Measurements from ENCODE around the gene ARHGAP19. TPM values are rescaled to one million over a fixed set of nuclear protein-coding genes. Genes with fewer than 3 reads are reported as not detected.

Gene ARHGAP19
- polyA plus RNA-seq, 1 donor from 2014 or later = 5.2 TPM

GRCh38 chr10:97319671-97320479 is 27.4 kb upstream of the ARHGAP19 start:
- H3K9ac ChIP-seq (ENCODE audit: low read length) = peak overlapping the region; percentile 96
- H3K4me3 ChIP-seq (ENCODE audit: low read length) = peak overlapping the region; percentile 71
- H4K20me1 ChIP-seq (ENCODE audit: insufficient read depth) = no peaks in the 10 kb centered on the region
- peak overlapping the region; percentile 96 for H3K27ac ChIP-seq (ENCODE audit: low read length)
- peaks cover under 1% of the 10 kb centered on the region for H3F3A ChIP-seq (ENCODE audit: insufficient read depth, low read length, poor library complexity, severe bottlenecking)
- peak overlapping the region; percentile 65 for H3K4me2 ChIP-seq (ENCODE audit: low read length)
- H3K36me3 ChIP-seq (ENCODE audit: insufficient read depth, low read length) = no peaks in the 10 kb centered on the region
- peaks cover 4% of the 10 kb centered on the region for H3K79me2 ChIP-seq (replicated peaks; ENCODE audit: insufficient read depth, low read length)
- H3K27me3 ChIP-seq (ENCODE audit: insufficient read depth, low read depth, low read length) = no peaks in the 10 kb centered on the region
- no peaks in the 10 kb centered on the region for H3K9me2 ChIP-seq (ENCODE audit: insufficient read depth, low read length)
- no peak overlapping the region for H2AFZ ChIP-seq (ENCODE audit: low read depth, low read length)
- TF ChIP-seq TAF1 (IDR thresholded peaks at IDR 0.05; ENCODE audit: low read depth) (no peak), POLR2AphosphoS5 (IDR thresholded peaks at IDR 0.05) (no peak), REST (IDR thresholded peaks at IDR 0.05; ENCODE audit: borderline replicate concordance) (peak; percentile 47), RAD21 (conservative IDR thresholded peaks at IDR 0.05) (peak; percentile 12), EP300 (conservative IDR thresholded peaks at IDR 0.05; ENCODE audit: poor library complexity, severe bottlenecking) (no peak), SMC3 (conservative IDR thresholded peaks at IDR 0.05; ENCODE audit: poor library complexity) (peak; percentile 29), EZH2 (IDR thresholded peaks at IDR 0.05; ENCODE audit: borderline replicate concordance, insufficient read depth, low read length, poor library complexity, severe bottlenecking) (no peak), MXI1 (conservative IDR thresholded peaks at IDR 0.05; ENCODE audit: poor library complexity, severe bottlenecking) (no peak)
- TF ChIP-seq, protein P1, sequence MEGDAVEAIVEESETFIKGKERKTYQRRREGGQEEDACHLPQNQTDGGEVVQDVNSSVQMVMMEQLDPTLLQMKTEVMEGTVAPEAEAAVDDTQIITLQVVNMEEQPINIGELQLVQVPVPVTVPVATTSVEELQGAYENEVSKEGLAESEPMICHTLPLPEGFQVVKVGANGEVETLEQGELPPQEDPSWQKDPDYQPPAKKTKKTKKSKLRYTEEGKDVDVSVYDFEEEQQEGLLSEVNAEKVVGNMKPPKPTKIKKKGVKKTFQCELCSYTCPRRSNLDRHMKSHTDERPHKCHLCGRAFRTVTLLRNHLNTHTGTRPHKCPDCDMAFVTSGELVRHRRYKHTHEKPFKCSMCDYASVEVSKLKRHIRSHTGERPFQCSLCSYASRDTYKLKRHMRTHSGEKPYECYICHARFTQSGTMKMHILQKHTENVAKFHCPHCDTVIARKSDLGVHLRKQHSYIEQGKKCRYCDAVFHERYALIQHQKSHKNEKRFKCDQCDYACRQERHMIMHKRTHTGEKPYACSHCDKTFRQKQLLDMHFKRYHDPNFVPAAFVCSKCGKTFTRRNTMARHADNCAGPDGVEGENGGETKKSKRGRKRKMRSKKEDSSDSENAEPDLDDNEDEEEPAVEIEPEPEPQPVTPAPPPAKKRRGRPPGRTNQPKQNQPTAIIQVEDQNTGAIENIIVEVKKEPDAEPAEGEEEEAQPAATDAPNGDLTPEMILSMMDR (IDR thresholded peaks at IDR 0.05; ENCODE audit: poor library complexity, severe bottlenecking) = peak; percentile 50
- no peaks in the 10 kb centered on the region for H3K9me3 ChIP-seq (ENCODE audit: low read length)

GRCh38 chr10:97318772-97319651 is 26.6 kb upstream of the ARHGAP19 start, which contains the start of gene FRAT1:
FRAT1 (plus strand) TSS chr10:97319271; CDS start chr10:97319454, 183 bp downstream.
- Histone ChIP-seq H4K20me1 (ENCODE audit: insufficient read depth) (no peaks in the 10 kb centered on the region), H2AFZ (ENCODE audit: low read depth, low read length) (peak within 1 kb of the TSS; percentile 86), H3K4me2 (ENCODE audit: low read length) (peak within 1 kb of the TSS; percentile 65), H3K9me2 (ENCODE audit: insufficient read depth, low read length) (no peaks in the 10 kb centered on the region), H3K36me3 (ENCODE audit: insufficient read depth, low read length) (no peaks in the 10 kb centered on the region), H3K4me3 (ENCODE audit: low read length) (peak within 1 kb of the TSS; percentile 71), H3K9me3 (ENCODE audit: low read length) (no peaks in the 10 kb centered on the region), H3K27me3 (ENCODE audit: insufficient read depth, low read depth, low read length) (no peaks in the 10 kb centered on the region), H3K27ac (ENCODE audit: low read length) (peak within 1 kb of the TSS; percentile 96), H3K79me2 (replicated peaks; ENCODE audit: insufficient read depth, low read length) (peaks cover 4% of the 10 kb centered on the region), H3K9ac (ENCODE audit: low read length) (peak within 1 kb of the TSS; percentile 96), H3F3A (ENCODE audit: insufficient read depth, low read length, poor library complexity, severe bottlenecking) (no peaks in the 10 kb centered on the region)
- TF ChIP-seq, protein P1 (IDR thresholded peaks at IDR 0.05; ENCODE audit: poor library complexity, severe bottlenecking) = no peak
- no peak for TF ChIP-seq EZH2 (IDR thresholded peaks at IDR 0.05; ENCODE audit: borderline replicate concordance, insufficient read depth, low read length, poor library complexity, severe bottlenecking)
- TF ChIP-seq EP300 (conservative IDR thresholded peaks at IDR 0.05; ENCODE audit: poor library complexity, severe bottlenecking) = peak; percentile 75
- peak; percentile 68 for TF ChIP-seq TAF1 (IDR thresholded peaks at IDR 0.05; ENCODE audit: low read depth)
- peak; percentile 34 for TF ChIP-seq SMC3 (conservative IDR thresholded peaks at IDR 0.05; ENCODE audit: poor library complexity)
- peak; percentile 80 for TF ChIP-seq MXI1 (conservative IDR thresholded peaks at IDR 0.05; ENCODE audit: poor library complexity, severe bottlenecking)
- peak; percentile 6 for TF ChIP-seq REST (IDR thresholded peaks at IDR 0.05; ENCODE audit: borderline replicate concordance)
- TF ChIP-seq POLR2AphosphoS5 (IDR thresholded peaks at IDR 0.05) = peak; percentile 74

Measured in neural cell (in vitro differentiated cells).